SK-N-SH (cell line): ENCODE measurements around the gene CORT. TPM values are rescaled to one million over a fixed set of nuclear protein-coding genes. Genes with fewer than 3 reads are reported as not detected.

Experiments
- CTCF ChIA-PET: fragments of 300-600, 350-600 bp; formaldehyde crosslinking; extraction: SDS; loops from one replicate; lab custom pipeline; 2021; lab: Yijun Ruan, JAX
- POLR2A ChIA-PET: fragments of 350-600 bp; sonication (Branson Sonifier 250); formaldehyde crosslinking; extraction: SDS; loops from one replicate; lab custom pipeline; 2020; ENCODE audit warnings: antibody characterized with exemption, inconsistent platforms; lab: Yijun Ruan, JAX
- DNase-seq: peaks from one replicate; pipeline ENCODE4 v3.0.0; 2012
- H2AFZ ChIP-seq: fragments of 200-600 bp; sonication (generic); 2 replicates; pipeline ENCODE4 v1.8.1; 2016; ENCODE audit warnings: antibody characterized with exemption, mild to moderate bottlenecking, low read depth
- H3F3A ChIP-seq: fragments of 200-600 bp; sonication (generic); replicated peaks from 2 replicates; pipeline ENCODE3; 2016; ENCODE audit warnings: antibody characterized with exemption, mild to moderate bottlenecking; ENCODE audit not compliant: insufficient read depth
- H3K27ac ChIP-seq, 2 experiments: fragments of 200-500 bp in 1 of 2; fragments of 200-600 bp in 1 of 2; sonication (Bioruptor generic) in 1 of 2; sonication (generic), shearing (Covaris generic) in 1 of 2; 2 replicates each; pipeline versions ENCODE4 v1.5.1 to v1.6.1; 2014 to 2016; ENCODE audit warnings: low read depth in 2 of 2, inconsistent platforms in 1 of 2, low read length in 1 of 2, mild to moderate bottlenecking in 1 of 2, mixed read lengths in 1 of 2
- H3K27me3 ChIP-seq: fragments of 200-600 bp; sonication (generic), shearing (Covaris generic); 2 replicates; pipeline ENCODE4 v1.6.1; 2016; ENCODE audit warnings: mixed run types; ENCODE audit not compliant: insufficient read depth
- H3K36me3 ChIP-seq, 2 experiments: fragments of 200-500 bp in 1 of 2; fragments of 200-600 bp in 1 of 2; sonication (Bioruptor generic) in 1 of 2; sonication (generic) in 1 of 2; replicated peaks in 1 of 2; 2 replicates each; pipeline versions ENCODE3 to v1.5.1; 2014 to 2016; ENCODE audit warnings: low read length in 1 of 2, mild to moderate bottlenecking in 1 of 2; ENCODE audit not compliant: insufficient read depth in 2 of 2, control insufficient read depth in 1 of 2
- H3K4me1 ChIP-seq, 2 experiments: fragments of 200-500 bp in 1 of 2; fragments of 200-600 bp in 1 of 2; sonication (Bioruptor generic) in 1 of 2; sonication (generic), shearing (Covaris generic) in 1 of 2; 2 replicates each; pipeline versions ENCODE4 v1.5.1 to v1.6.1; 2014 to 2016; ENCODE audit warnings: low read depth in 1 of 2, low read length in 1 of 2, mixed run types in 1 of 2; ENCODE audit not compliant: insufficient read depth in 2 of 2, control insufficient read depth in 1 of 2
- H3K4me2 ChIP-seq: fragments of 200-600 bp; sonication (generic), shearing (Covaris generic); 2 replicates; pipeline ENCODE4 v1.6.1; 2017; ENCODE audit warnings: mixed run types
- H3K4me3 ChIP-seq, 2 experiments: fragments of 200-500 bp in 1 of 2; fragments of 200-600 bp in 1 of 2; sonication (Bioruptor generic) in 1 of 2; sonication (generic), shearing (Covaris generic) in 1 of 2; 2 replicates each; pipeline versions ENCODE4 v1.5.1 to v1.8.1; 2014 to 2016; ENCODE audit warnings: low read depth in 2 of 2, inconsistent platforms in 1 of 2, low read length in 1 of 2, mild to moderate bottlenecking in 1 of 2, mixed read lengths in 1 of 2, moderate library complexity in 1 of 2
- H3K79me2 ChIP-seq: fragments of 200-600 bp; sonication (generic); 2 replicates; pipeline ENCODE4 v1.8.1; 2017; ENCODE audit warnings: mild to moderate bottlenecking; ENCODE audit not compliant: insufficient read depth
- H3K9ac ChIP-seq: fragments of 200-600 bp; sonication (generic); 2 replicates; pipeline ENCODE4 v1.6.1; 2017; ENCODE audit warnings: mixed run types
- H3K9me2 ChIP-seq: fragments of 200-600 bp; sonication (generic); 2 replicates; pipeline ENCODE4 v1.6.1; 2017; ENCODE audit warnings: mixed run types
- H3K9me3 ChIP-seq: fragments of 200-600 bp; sonication (generic); 2 replicates; pipeline ENCODE4 v1.6.1; 2017; ENCODE audit warnings: mixed run types, mild to moderate bottlenecking, moderate library complexity
- H4K20me1 ChIP-seq: fragments of 200-600 bp; sonication (generic); 2 replicates; pipeline ENCODE4 v1.6.1; 2017; ENCODE audit warnings: mild to moderate bottlenecking, mixed run types; ENCODE audit not compliant: insufficient read depth
- ELF1 ChIP-seq: IDR thresholded peaks from 2 replicates; pipeline ENCODE4 v1.4.0; 2012
- EP300 ChIP-seq, 2 experiments: IDR thresholded peaks; 2 replicates each; pipeline versions ENCODE4 v1.4.0 to v1.6.1; 2012; ENCODE audit warnings: borderline replicate concordance in 1 of 2, low read depth in 1 of 2, low read length in 1 of 2
- EZH2phosphoT487 ChIP-seq: fragments of 200-600 bp; sonication (generic); IDR thresholded peaks from 2 replicates; pipeline ENCODE4 v1.6.1; 2017; ENCODE audit warnings: low read depth, mixed run types, mild to moderate bottlenecking, antibody characterized with exemption, moderate library complexity, borderline replicate concordance
- FOXM1 ChIP-seq: IDR thresholded peaks from 2 replicates; pipeline ENCODE4 v1.4.0; 2012; ENCODE audit warnings: low read depth, mild to moderate bottlenecking
- GATA2 ChIP-seq: sonication (generic); formaldehyde crosslinking; IDR thresholded peaks from 2 replicates; pipeline ENCODE4 v1.5.0; 2020; ENCODE audit warnings: mild to moderate bottlenecking, missing genetic modification reagents
- MEF2A ChIP-seq: IDR thresholded peaks from 2 replicates; pipeline ENCODE4 v1.4.0; 2012; ENCODE audit warnings: low read depth, borderline replicate concordance
- MXI1 ChIP-seq: IDR thresholded peaks from 2 replicates; pipeline ENCODE4 v1.6.1; 2012; ENCODE audit warnings: mild to moderate bottlenecking, low read depth, low read length, improper control_type of control experiment
- NRF1 ChIP-seq: IDR thresholded peaks from 2 replicates; pipeline ENCODE4 v1.6.1; 2012; ENCODE audit warnings: low read depth, mild to moderate bottlenecking, low read length
- POLR2AphosphoS5 ChIP-seq: IDR thresholded peaks from 2 replicates; pipeline ENCODE4 v1.6.1; 2012; ENCODE audit warnings: low read depth, low read length
- RAD21 ChIP-seq: IDR thresholded peaks from 2 replicates; pipeline ENCODE4 v1.6.1; 2012; ENCODE audit warnings: mild to moderate bottlenecking, low read length
- RCOR1 ChIP-seq: fragments of 150-350 bp; IDR thresholded peaks from 2 replicates; pipeline ENCODE4 v1.6.1; 2017; ENCODE audit warnings: antibody characterized with exemption, low read length
- SIN3A ChIP-seq: IDR thresholded peaks from 2 replicates; pipeline ENCODE4 v1.6.1; 2012; ENCODE audit warnings: low read depth, mild to moderate bottlenecking, low read length, moderate library complexity, borderline replicate concordance
- TAF1 ChIP-seq: IDR thresholded peaks from 2 replicates; pipeline ENCODE4 v1.6.1; 2012; ENCODE audit warnings: low read depth, mild to moderate bottlenecking, low read length, moderate library complexity, borderline replicate concordance
- TCF12 ChIP-seq: IDR thresholded peaks from 2 replicates; pipeline ENCODE4 v1.4.0; 2012
- USF1 ChIP-seq: IDR thresholded peaks from 2 replicates; pipeline ENCODE4 v1.4.0; 2012; ENCODE audit warnings: low read depth, borderline replicate concordance
- USF2 ChIP-seq: fragments of 150-350 bp; IDR thresholded peaks from 2 replicates; pipeline ENCODE4 v1.6.1; 2017; ENCODE audit warnings: antibody characterized with exemption, low read length, low read depth, borderline replicate concordance
- YY1 ChIP-seq: IDR thresholded peaks from 2 replicates; pipeline ENCODE4 v1.4.0; 2012; ENCODE audit warnings: low read depth, mild to moderate bottlenecking
- WGBS: methylation state at CpG from one replicate; pipeline ENCODE4 v1.1.6; 2017; ENCODE audit warnings: low lambda C conversion rate; 5-methylcytosine and 5-hydroxymethylcytosine counted together
- polyA plus RNA-seq, 3 experiments: library from polyadenylated mRNA; depleted of rRNA; stranded (reverse); fragments of >200 nt; gene quantifications; 2 replicates each; pipeline ENCODE4 v1.2.3, GENCODE V29; 2012
- TF ChIP-seq, protein P1 (sequence below): IDR thresholded peaks from 2 replicates; pipeline ENCODE4 v1.4.0; 2012; ENCODE audit warnings: low read depth, borderline replicate concordance

Gene CORT
- polyA plus RNA-seq, 1 of the 3 experiments (the other 2 are of a cell fraction): 0.26 TPM

DNA sequence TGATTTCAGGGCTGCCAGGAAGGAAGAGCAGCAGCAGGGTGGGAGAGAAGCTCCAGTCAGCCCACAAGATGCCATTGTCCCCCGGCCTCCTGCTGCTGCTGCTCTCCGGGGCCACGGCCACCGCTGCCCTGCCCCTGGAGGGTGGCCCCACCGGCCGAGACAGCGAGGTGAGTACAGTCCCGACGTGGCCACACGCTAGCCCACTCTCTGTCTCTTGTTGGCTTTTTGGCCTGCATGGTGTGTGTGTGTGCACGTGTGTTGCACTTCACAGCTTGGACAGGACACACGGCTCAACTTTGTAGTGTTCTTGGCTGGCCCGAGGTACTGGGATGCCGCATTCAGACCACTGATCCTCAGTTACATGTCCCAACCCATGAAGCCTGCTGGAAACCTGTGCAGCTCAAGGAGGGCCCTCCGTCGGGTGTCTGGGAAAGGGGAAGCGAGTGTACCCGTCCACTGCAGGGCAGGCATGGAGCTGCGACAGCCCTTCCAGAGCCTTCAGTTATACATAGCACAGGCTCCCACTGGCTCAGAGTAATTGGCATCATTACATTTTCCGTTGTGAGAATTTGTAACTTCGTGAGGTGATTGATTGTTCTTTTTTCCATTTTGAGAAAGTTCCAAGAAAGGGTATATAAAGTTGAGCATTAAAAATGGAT lies 454 bp downstream of the CORT start:
- no peak overlapping the region for H3K4me3 ChIP-seq
- TF ChIP-seq TAF1 (no peak), USF2 (no peak), EZH2phosphoT487 (no peak), YY1 (no peak), GATA2 (no peak), RAD21 (no peak), NRF1 (no peak), POLR2AphosphoS5 (no peak)
- TF ChIP-seq, protein P1, sequence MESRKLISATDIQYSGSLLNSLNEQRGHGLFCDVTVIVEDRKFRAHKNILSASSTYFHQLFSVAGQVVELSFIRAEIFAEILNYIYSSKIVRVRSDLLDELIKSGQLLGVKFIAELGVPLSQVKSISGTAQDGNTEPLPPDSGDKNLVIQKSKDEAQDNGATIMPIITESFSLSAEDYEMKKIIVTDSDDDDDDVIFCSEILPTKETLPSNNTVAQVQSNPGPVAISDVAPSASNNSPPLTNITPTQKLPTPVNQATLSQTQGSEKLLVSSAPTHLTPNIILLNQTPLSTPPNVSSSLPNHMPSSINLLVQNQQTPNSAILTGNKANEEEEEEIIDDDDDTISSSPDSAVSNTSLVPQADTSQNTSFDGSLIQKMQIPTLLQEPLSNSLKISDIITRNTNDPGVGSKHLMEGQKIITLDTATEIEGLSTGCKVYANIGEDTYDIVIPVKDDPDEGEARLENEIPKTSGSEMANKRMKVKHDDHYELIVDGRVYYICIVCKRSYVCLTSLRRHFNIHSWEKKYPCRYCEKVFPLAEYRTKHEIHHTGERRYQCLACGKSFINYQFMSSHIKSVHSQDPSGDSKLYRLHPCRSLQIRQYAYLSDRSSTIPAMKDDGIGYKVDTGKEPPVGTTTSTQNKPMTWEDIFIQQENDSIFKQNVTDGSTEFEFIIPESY: no peak
- H3K4me2 ChIP-seq: no peak overlapping the region
- H3K9me2 ChIP-seq: no peaks in the 10 kb centered on the region
- H3K9ac ChIP-seq: no peak overlapping the region
- WGBS: 95% methylated on average over 16 of the region's 21 CpGs
- POLR2A ChIA-PET: no interaction called here
- H3K4me1 ChIP-seq: peaks cover 5 to 12% of the 10 kb centered on the region in 2 experiments
- H3K9me3 ChIP-seq: no peaks in the 10 kb centered on the region
- H3F3A ChIP-seq: peaks cover 13% of the 10 kb centered on the region
- no peaks in the 10 kb centered on the region for H3K27me3 ChIP-seq
- peaks cover 0 to 5% of the 10 kb centered on the region in 2 experiments for H3K36me3 ChIP-seq
- DNase-seq: peak; percentile 31
- H2AFZ ChIP-seq: no peak overlapping the region
- CTCF ChIA-PET: interaction anchor here (1.2 to 4.7 kb wide), 3 partner anchors 21 to 417 kb away, joined by 3 to 16 read pairs (median 16); partner anchors contain the start of gene CENPS
- no peaks in the 10 kb centered on the region for H3K79me2 ChIP-seq
- H3K27ac ChIP-seq: peak overlapping the region in 1 of 2 experiments; percentile 39; a peak in 1 of 4 replicates
- no peaks in the 10 kb centered on the region for H4K20me1 ChIP-seq

- POLR2A ChIA-PET: no interaction called here
- no peak for DNase-seq
- Histone ChIP-seq H3K4me1 (peaks cover 5 to 12% of the 10 kb centered on the region in 2 experiments), H3K9me3 (no peaks in the 10 kb centered on the region), H3K9ac (no peak overlapping the region; the same call in 1 of the 2 replicates), H3K27me3 (no peaks in the 10 kb centered on the region), H3F3A (peaks cover 13% of the 10 kb centered on the region), H3K4me3 (no peak overlapping the region; a peak in 1 of 4 replicates), H3K27ac (peak overlapping the region; percentile 39 to 50; a peak in 3 of 4 replicates), H3K9me2 (no peaks in the 10 kb centered on the region), H3K79me2 (no peaks in the 10 kb centered on the region), H2AFZ (peak overlapping the region; percentile 57; the same call in 1 of the 2 replicates), H3K4me2 (peak overlapping the region; percentile 54), H3K36me3 (peaks cover 0 to 5% of the 10 kb centered on the region in 2 experiments), H4K20me1 (no peaks in the 10 kb centered on the region)
- CTCF ChIA-PET: interaction anchor here (3.1 to 4.7 kb wide), 2 partner anchors 21 to 43 kb away, joined by 16 read pairs; partner anchors contain the start of gene CENPS
- no peak for TF ChIP-seq RAD21
- no peak for TF ChIP-seq EP300 (IDR thresholded peaks at IDR 0.05; ENCODE audit: borderline replicate concordance in 1 of 2, low read depth in 1 of 2, low read length in 1 of 2)
- no peak for TF ChIP-seq MEF2A
- TF ChIP-seq GATA2: no peak
- no peak for TF ChIP-seq MXI1
- TF ChIP-seq RCOR1: no peak
- no peak for TF ChIP-seq ELF1
- TF ChIP-seq, protein P1: no peak
- TF ChIP-seq TCF12: no peak
- no peak for TF ChIP-seq USF1
- TF ChIP-seq FOXM1: no peak
- TF ChIP-seq SIN3A: no peak
- no peak for TF ChIP-seq POLR2AphosphoS5
- WGBS: 69% methylated on average over 6 of the region's 6 CpGs
Measured at GRCh38 chr1:10450836-10451235, 1.0 kb downstream of the CORT start.
